GM12875 (cell line): Measurements from ENCODE around the gene NOC2L.

Experiments used
- H3K4me3 ChIP-seq: one replicate; pipeline ENCODE4 v1.5.1; 2011; ENCODE audit warnings: low read depth, low read length, control low read depth
- TF ChIP-seq, protein P1 (sequence below): IDR thresholded peaks from 2 replicates; pipeline ENCODE4 v1.5.1; 2011; ENCODE audit warnings: low read depth, mild to moderate bottlenecking, control low read depth, inconsistent platforms, low read length, moderate library complexity, borderline replicate concordance; ENCODE audit not compliant: insufficient read depth

NOC2L gene

DNA sequence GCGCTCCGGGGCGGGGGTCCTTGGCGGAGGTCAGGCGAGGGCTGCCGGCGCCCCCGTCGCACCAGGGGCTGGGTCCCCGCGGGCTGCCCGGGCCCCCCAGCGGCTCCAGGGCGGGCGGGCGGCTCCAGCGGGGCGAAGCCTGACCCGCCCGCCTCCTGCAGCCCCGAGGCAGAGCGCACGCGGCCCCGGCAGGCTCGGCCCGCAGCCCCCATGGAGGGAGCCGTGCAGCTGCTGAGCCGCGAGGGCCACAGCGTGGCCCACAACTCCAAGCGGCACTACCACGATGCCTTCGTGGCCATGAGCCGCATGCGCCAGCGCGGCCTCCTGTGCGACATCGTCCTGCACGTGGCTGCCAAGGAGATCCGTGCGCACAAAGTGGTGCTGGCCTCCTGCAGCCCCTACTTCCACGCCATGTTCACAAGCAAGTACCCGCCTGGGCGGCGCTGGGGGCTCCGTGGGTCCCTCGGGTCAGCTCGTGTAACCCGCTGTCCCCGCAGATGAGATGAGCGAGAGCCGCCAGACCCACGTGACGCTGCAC lies 2.1 kb upstream of the NOC2L start:
- TF ChIP-seq, protein P1, sequence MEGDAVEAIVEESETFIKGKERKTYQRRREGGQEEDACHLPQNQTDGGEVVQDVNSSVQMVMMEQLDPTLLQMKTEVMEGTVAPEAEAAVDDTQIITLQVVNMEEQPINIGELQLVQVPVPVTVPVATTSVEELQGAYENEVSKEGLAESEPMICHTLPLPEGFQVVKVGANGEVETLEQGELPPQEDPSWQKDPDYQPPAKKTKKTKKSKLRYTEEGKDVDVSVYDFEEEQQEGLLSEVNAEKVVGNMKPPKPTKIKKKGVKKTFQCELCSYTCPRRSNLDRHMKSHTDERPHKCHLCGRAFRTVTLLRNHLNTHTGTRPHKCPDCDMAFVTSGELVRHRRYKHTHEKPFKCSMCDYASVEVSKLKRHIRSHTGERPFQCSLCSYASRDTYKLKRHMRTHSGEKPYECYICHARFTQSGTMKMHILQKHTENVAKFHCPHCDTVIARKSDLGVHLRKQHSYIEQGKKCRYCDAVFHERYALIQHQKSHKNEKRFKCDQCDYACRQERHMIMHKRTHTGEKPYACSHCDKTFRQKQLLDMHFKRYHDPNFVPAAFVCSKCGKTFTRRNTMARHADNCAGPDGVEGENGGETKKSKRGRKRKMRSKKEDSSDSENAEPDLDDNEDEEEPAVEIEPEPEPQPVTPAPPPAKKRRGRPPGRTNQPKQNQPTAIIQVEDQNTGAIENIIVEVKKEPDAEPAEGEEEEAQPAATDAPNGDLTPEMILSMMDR, result no peak
- peak overlapping the region; percentile 66 for H3K4me3 ChIP-seq

DNA sequence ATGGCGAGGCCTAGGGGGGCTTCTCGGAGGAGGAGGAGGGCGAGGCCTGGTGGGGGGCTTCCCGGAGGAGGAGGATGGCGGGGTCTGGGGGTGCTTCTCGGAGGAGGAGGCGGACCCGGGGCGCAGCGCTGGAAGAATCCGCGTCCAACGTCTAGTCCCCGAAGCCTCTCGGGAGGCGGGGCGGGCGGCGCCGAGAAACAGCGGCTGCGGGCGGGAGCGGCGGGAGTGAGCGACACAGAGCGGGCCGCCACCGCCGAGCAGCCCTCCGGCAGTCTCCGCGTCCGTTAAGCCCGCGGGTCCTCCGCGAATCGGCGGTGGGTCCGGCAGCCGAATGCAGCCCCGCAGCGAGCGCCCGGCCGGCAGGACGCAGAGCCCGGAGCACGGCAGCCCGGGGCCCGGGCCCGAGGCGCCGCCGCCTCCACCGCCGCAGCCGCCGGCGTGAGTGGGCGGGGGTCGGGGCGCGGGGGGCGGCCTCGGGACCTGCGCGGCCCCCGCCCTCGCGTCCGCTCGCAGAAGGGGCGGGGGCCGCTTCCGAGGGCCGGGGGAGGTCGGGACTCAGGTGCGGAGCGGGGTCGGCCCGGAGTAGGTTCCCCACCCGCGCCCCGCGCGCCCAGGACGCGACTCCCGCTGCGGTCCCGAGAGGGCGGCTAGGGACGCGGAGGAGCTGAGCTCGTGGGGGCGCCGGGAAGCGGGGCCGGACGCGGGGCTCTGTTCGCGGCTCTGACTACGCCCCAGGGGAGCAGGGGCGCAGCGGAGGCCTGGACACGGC lies 1.5 kb upstream of the NOC2L start, which contains the start of gene KLHL17:
TSS of gene KLHL17 (plus strand) at position 222 of the 769 bp plus-strand sequence. CDS start at position 332, 110 bp downstream.
- TF ChIP-seq, protein P1, result no peak
- H3K4me3 ChIP-seq, result peak within 1 kb of the TSS; percentile 66

DNA sequence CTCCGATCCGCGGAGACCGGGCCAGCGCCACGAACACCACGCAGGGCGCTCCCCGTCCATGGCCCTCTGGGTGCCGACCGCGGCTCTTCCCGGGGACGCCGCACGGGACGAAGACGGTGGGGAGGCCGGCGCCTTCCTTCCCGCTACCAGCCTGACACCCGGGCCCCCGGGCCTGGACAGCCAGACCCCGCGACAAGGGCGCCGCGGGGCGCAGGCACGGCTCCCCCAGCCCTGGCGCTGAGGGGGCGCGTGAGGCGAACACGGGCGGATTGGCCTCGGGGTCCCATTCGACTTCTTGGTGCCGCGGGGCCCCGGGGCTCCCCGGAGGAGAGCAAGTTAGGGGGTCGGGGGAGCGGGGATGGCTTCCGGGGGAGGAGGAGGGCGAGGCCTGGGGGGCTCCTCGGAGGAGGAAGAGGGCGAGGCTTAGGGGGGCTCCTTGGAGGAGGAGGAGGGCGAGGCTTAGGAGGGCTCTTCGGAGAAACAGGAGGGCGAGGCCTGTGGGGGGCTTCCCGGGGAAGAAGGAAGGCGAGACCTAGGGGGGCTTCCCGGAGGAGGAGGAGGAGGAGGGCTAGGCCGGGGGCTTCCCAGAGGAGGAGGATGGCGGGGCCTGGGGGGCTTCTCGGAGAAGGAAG lies 791 bp upstream of the NOC2L start:
- peak overlapping the region; percentile 66 for H3K4me3 ChIP-seq
- TF ChIP-seq, protein P1, result no peak

DNA sequence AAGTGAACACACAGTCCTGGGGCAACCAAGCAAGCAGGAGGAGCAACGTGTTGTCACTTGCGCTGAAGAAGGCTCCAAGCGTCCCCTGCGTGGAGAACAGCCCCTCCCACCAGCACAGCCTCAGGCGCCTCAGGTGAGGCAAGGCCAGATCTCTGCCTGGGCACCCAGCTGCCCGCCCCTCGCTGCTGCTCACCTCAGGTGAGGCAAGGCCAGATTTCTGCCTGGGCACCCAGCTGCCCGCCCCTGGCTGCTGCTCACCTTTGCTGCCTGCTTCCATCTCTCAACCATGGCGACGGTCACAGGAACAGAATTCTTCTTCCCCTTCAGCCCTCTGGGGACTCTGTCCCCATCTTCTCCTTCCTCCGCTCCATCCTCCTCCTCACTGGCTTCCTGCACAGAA lies 2.4 kb downstream of the NOC2L start:
- no peak overlapping the region for H3K4me3 ChIP-seq
- TF ChIP-seq, protein P1, result no peak

DNA sequence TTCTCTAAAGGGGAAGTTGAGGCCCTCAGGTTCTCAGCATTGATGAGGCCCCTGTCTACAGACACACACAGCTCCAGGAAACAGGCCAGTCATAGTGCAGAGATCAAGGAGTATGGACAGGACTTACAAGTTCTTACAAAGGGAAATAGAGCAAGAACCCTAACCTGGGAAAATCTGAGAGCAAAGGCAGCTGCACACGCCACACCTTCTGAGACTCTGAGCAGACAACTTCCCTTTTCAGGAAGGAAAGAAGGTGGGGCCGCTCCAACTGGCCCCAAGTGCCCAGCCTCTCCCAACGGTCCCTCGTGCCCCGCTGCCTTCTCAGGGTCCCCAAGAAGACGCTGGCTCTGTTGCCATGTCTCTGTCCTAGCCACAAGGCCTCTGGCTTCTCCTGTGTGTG lies 3.6 kb downstream of the NOC2L start:
- no peak overlapping the region for H3K4me3 ChIP-seq
- TF ChIP-seq, protein P1, result no peak

DNA sequence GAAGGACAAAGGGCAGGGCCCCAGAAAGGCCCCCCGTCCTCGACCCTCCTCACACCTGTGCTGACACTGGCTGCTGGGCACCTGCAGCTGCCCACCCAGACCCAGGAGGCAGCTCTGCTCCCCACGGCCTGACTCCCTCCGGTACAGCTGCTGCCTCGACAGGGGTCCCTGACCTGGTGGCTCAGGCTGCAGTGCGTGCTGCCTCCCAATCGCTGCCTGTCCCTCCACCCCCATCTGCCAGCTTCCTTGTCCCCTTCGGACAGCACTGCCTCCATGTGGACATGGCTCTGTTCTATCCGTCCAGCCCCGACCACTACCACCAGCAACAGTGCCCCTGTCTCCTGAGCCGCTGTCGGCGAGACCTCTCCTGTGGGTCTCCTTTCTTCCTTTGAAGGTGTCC lies 4.1 kb downstream of the NOC2L start:
- H3K4me3 ChIP-seq, result no peak overlapping the region
- TF ChIP-seq, protein P1, result no peak
